Panc1 (cell line): ENCODE data around the gene EVX2. TPM values are rescaled to one million over a fixed set of nuclear protein-coding genes. Genes with fewer than 3 reads are reported as not detected.

Experiments used
- ATAC-seq: fragments of 200-7000 bp; cut with Tn5 transposase; 2 replicates; pipeline ENCODE4 v1.9.1; 2020; ENCODE audit warnings: mild to moderate bottlenecking, moderate library complexity
- BruUV-seq: library from RNA; stranded (reverse); fragments of 400-500 nt; replicated peaks from 2 replicates; lab custom pipeline; 2021; lab: Mats Ljungman, UMichigan
- CTCF ChIA-PET: fragments of 300-600 bp; sonication (Branson Sonifier 250); formaldehyde crosslinking; loops from one replicate; lab custom pipeline; 2022; ENCODE audit warnings: antibody characterized with exemption; lab: Charles Lee
- POLR2A ChIA-PET: fragments of 300-600 bp; sonication (Branson Sonifier 250); formaldehyde crosslinking; loops from one replicate; lab custom pipeline; 2022; ENCODE audit warnings: antibody characterized with exemption; lab: Charles Lee
- DNase-seq: peaks from one replicate; pipeline ENCODE4 v3.0.0-alpha.2; 2010; ENCODE audit warnings: low read depth, low spot score
- H3K27ac ChIP-seq: 2 replicates; pipeline ENCODE4 v1.5.1; 2011; ENCODE audit warnings: mild to moderate bottlenecking, low read length, inconsistent platforms
- H3K27me3 ChIP-seq: fragments of 200-500 bp; sonication (Bioruptor generic); 2 replicates; pipeline ENCODE4 v1.6.0; 2014; ENCODE audit warnings: low read length, inconsistent platforms; ENCODE audit not compliant: control insufficient read depth, insufficient read depth
- H3K36me3 ChIP-seq: fragments of 200-500 bp; sonication (Bioruptor generic); 2 replicates; pipeline ENCODE4 v1.5.1; 2014; ENCODE audit warnings: inconsistent platforms, mild to moderate bottlenecking, low read length, moderate library complexity; ENCODE audit not compliant: control insufficient read depth, insufficient read depth
- H3K4me1 ChIP-seq: 2 replicates; pipeline ENCODE4 v1.5.1; 2011; ENCODE audit warnings: inconsistent platforms, mild to moderate bottlenecking, low read length, moderate library complexity; ENCODE audit not compliant: control insufficient read depth, insufficient read depth
- H3K4me3 ChIP-seq, 2 experiments: 2 replicates each; pipeline ENCODE4 v1.5.1; 2011 to 2012; ENCODE audit warnings: low read depth in 2 of 2, low read length in 2 of 2, mild to moderate bottlenecking in 2 of 2, inconsistent platforms in 1 of 2, moderate library complexity in 1 of 2
- H3K9me3 ChIP-seq: fragments of 200-500 bp; sonication (Bioruptor generic); 2 replicates; pipeline ENCODE4 v1.5.1; 2014; ENCODE audit warnings: low read depth, mild to moderate bottlenecking, inconsistent platforms, low read length, moderate library complexity; ENCODE audit not compliant: control insufficient read depth, insufficient read depth
- POLR2AphosphoS5 ChIP-seq: IDR thresholded peaks from 2 replicates; pipeline ENCODE4 v1.6.1; 2012; ENCODE audit warnings: mild to moderate bottlenecking, low read depth, low read length, moderate library complexity
- REST ChIP-seq, 2 experiments: IDR thresholded peaks; 2 replicates each; pipeline ENCODE4 v1.6.1; 2011 to 2012; ENCODE audit warnings: low read depth in 2 of 2, control low read depth in 1 of 2, low read length in 1 of 2, mild to moderate bottlenecking in 1 of 2, moderate library complexity in 1 of 2; ENCODE audit not compliant: insufficient read depth in 1 of 2
- SIN3A ChIP-seq: IDR thresholded peaks from 2 replicates; pipeline ENCODE4 v1.6.1; 2012; ENCODE audit warnings: low read depth, mild to moderate bottlenecking, low read length, moderate library complexity, borderline replicate concordance; ENCODE audit not compliant: insufficient read depth
- in situ Hi-C: cut with HindIII; loops from 2 replicates; pipeline ENCODE4 v1.10.0; 2016; ENCODE audit warnings: low sequenced_read_pairs, low pct_unique_long_range_greater_than_20kb
- intact Hi-C: fragments of 100-400 bp; cut with micrococcal nuclease; formaldehyde crosslinking; loops from one replicate; pipeline ENCODE4 v1.10.0; 2022; ENCODE audit not compliant: unreplicated experiment
- total RNA-seq: library from RNA; stranded (reverse); gene quantifications from one replicate; pipeline ENCODE4 v1.2.1, GENCODE V29; 2021; ENCODE audit not compliant: unreplicated experiment
- TF ChIP-seq, protein P1 (sequence below): fragments of 450-650 bp; IDR thresholded peaks from 2 replicates; pipeline ENCODE4 v1.5.1; 2017; ENCODE audit warnings: mild to moderate bottlenecking

EVX2 gene
- total RNA-seq, 1 experiment from 2014 or later: not detected

GRCh38 chr2:176120364-176121189, 36.8 kb upstream of the EVX2 start:
- no peak for TF ChIP-seq POLR2AphosphoS5
- TF ChIP-seq SIN3A: no peak
- no peak for TF ChIP-seq REST (IDR thresholded peaks at IDR 0.05; ENCODE audit: insufficient read depth in 1 of 2, low read depth in 2 of 2, low read length in 1 of 2)
- DNase-seq (no peak), ATAC-seq (no peak)
- intact Hi-C loops: loop anchor here (10.0 kb wide), 1 partner anchor 694 kb away; no protein-coding TSS in a partner anchor
- Histone ChIP-seq H3K27me3 (no peaks in the 10 kb centered on the region), H3K36me3 (no peaks in the 10 kb centered on the region), H3K27ac (no peak overlapping the region), H3K4me3 (no peak overlapping the region), H3K9me3 (no peaks in the 10 kb centered on the region), H3K4me1 (no peaks in the 10 kb centered on the region)
- ChIA-PET CTCF (interaction anchor here (1.0 to 1.1 kb wide), 2 partner anchors 9 to 531 kb away, joined by 4 to 5 read pairs; no protein-coding TSS in a partner anchor), POLR2A (interaction anchor here (0.6 kb wide), 1 partner anchor 103 kb away, joined by 3 read pairs; no protein-coding TSS in a partner anchor)
- BruUV-seq: no TSS peak
- in situ Hi-C loops: no loop called here

GRCh38 chr2:176118601-176119339, 35.0 kb upstream of the EVX2 start:
- DNase-seq (no peak), ATAC-seq (peak; percentile 62; the same call in 1 of the 2 replicates)
- BruUV-seq: no TSS peak
- POLR2A ChIA-PET: no interaction called here
- Histone ChIP-seq H3K36me3 (no peaks in the 10 kb centered on the region), H3K9me3 (no peaks in the 10 kb centered on the region), H3K27ac (no peak overlapping the region), H3K4me1 (no peaks in the 10 kb centered on the region), H3K27me3 (peaks cover under 1% of the 10 kb centered on the region; the same call in 1 of the 2 replicates), H3K4me3 (peak overlapping the region; percentile 22 to 43; a peak in 3 of 4 replicates)
- in situ Hi-C loops (no loop called here), intact Hi-C loops (no loop called here)
- TF ChIP-seq POLR2AphosphoS5 (no peak), REST (IDR thresholded peaks at IDR 0.05; ENCODE audit: insufficient read depth in 1 of 2, low read depth in 2 of 2, low read length in 1 of 2) (no peak)
- TF ChIP-seq, protein P1, sequence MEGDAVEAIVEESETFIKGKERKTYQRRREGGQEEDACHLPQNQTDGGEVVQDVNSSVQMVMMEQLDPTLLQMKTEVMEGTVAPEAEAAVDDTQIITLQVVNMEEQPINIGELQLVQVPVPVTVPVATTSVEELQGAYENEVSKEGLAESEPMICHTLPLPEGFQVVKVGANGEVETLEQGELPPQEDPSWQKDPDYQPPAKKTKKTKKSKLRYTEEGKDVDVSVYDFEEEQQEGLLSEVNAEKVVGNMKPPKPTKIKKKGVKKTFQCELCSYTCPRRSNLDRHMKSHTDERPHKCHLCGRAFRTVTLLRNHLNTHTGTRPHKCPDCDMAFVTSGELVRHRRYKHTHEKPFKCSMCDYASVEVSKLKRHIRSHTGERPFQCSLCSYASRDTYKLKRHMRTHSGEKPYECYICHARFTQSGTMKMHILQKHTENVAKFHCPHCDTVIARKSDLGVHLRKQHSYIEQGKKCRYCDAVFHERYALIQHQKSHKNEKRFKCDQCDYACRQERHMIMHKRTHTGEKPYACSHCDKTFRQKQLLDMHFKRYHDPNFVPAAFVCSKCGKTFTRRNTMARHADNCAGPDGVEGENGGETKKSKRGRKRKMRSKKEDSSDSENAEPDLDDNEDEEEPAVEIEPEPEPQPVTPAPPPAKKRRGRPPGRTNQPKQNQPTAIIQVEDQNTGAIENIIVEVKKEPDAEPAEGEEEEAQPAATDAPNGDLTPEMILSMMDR: peak; percentile 89
- CTCF ChIA-PET: no interaction called here
